IMR-90 (cell line): ENCODE measurements around the gene PEX14. TPM values are rescaled to one million over a fixed set of nuclear protein-coding genes. Genes with fewer than 3 reads are reported as not detected.

Experiments used
- ATAC-seq: fragments of 200-7000 bp; cut with Tn5 transposase; 2 replicates; pipeline ENCODE4 v1.9.1; 2020; ENCODE audit warnings: low read depth, mild to moderate bottlenecking, moderate library complexity
- BruUV-seq: library from RNA; stranded (reverse); fragments of 400-500 nt; replicated peaks from 2 replicates; lab custom pipeline; 2021; lab: Mats Ljungman, UMichigan
- CTCF ChIA-PET: fragments of 300-600 bp; formaldehyde crosslinking; extraction: SDS; loops from one replicate; lab custom pipeline; 2021; ENCODE audit warnings: antibody characterized with exemption; lab: Yijun Ruan, JAX
- POLR2A ChIA-PET: fragments of 300-600 bp; sonication (Branson Sonifier 250); formaldehyde crosslinking; loops from one replicate; lab custom pipeline; 2022; ENCODE audit warnings: antibody characterized with exemption; ENCODE audit not compliant: unreplicated experiment; lab: Charles Lee
- DNase-seq: peaks from one replicate; pipeline ENCODE4 v3.0.0; 2013
- H2AFZ ChIP-seq: replicated peaks from 2 replicates; pipeline ENCODE3; 2013; ENCODE audit warnings: low read length, mild to moderate bottlenecking; ENCODE audit not compliant: poor library complexity
- H2AK5ac ChIP-seq: 2 replicates; pipeline ENCODE4 v1.6.1; 2013; ENCODE audit warnings: low read depth, low read length, inconsistent platforms
- H2AK9ac ChIP-seq: replicated peaks from 2 replicates; pipeline ENCODE3; 2013; ENCODE audit warnings: mild to moderate bottlenecking, low read depth, low read length, moderate library complexity; ENCODE audit not compliant: poor library complexity
- H2BK120ac ChIP-seq: 2 replicates; pipeline ENCODE4 v1.6.1; 2013; ENCODE audit warnings: low read depth, low read length, inconsistent platforms
- H2BK15ac ChIP-seq: 3 replicates; pipeline ENCODE4 v1.6.1; 2013; ENCODE audit warnings: low read depth, low read length, inconsistent platforms
- H2BK20ac ChIP-seq: 2 replicates; pipeline ENCODE4 v1.6.1; 2013; ENCODE audit warnings: low read depth, mild to moderate bottlenecking, inconsistent platforms, low read length, moderate library complexity
- H2BK5ac ChIP-seq: 2 replicates; pipeline ENCODE4 v1.6.1; 2013; ENCODE audit warnings: mild to moderate bottlenecking, low read depth, low read length, inconsistent platforms; ENCODE audit not compliant: poor library complexity, severe bottlenecking
- H3K14ac ChIP-seq: replicated peaks from 2 replicates; pipeline ENCODE4 v1.6.1; 2013; ENCODE audit warnings: low read depth, low read length, inconsistent platforms
- H3K18ac ChIP-seq: 2 replicates; pipeline ENCODE4 v1.6.1; 2013; ENCODE audit warnings: low read depth, low read length, control low read depth
- H3K23ac ChIP-seq: 2 replicates; pipeline ENCODE4 v1.6.1; 2013; ENCODE audit warnings: low read depth, low read length, inconsistent platforms
- H3K27ac ChIP-seq: 2 replicates; pipeline ENCODE4 v1.5.1; 2013; ENCODE audit warnings: mild to moderate bottlenecking, control low read depth, low read length; ENCODE audit not compliant: insufficient read depth
- H3K27me3 ChIP-seq: 2 replicates; pipeline ENCODE4 v1.6.1; 2013; ENCODE audit warnings: low read length; ENCODE audit not compliant: control insufficient read depth, insufficient read depth
- H3K36me3 ChIP-seq: 2 replicates; pipeline ENCODE4 v1.6.1; 2013; ENCODE audit warnings: low read length, mixed read lengths; ENCODE audit not compliant: control insufficient read depth, insufficient read depth
- H3K4ac ChIP-seq: 2 replicates; pipeline ENCODE4 v1.6.1; 2013; ENCODE audit warnings: low read depth, low read length, inconsistent platforms
- H3K4me1 ChIP-seq: 2 replicates; pipeline ENCODE4 v1.6.1; 2013; ENCODE audit warnings: low read length, mixed read lengths; ENCODE audit not compliant: control insufficient read depth, insufficient read depth
- H3K4me2 ChIP-seq: 2 replicates; pipeline ENCODE4 v1.6.1; 2013; ENCODE audit warnings: low read depth, mild to moderate bottlenecking, control low read depth, low read length, moderate library complexity
- H3K4me3 ChIP-seq: 2 replicates; pipeline ENCODE4 v1.5.1; 2013; ENCODE audit warnings: low read depth, mild to moderate bottlenecking, control low read depth, low read length, moderate library complexity; ENCODE audit not compliant: insufficient read depth
- H3K56ac ChIP-seq: 2 replicates; pipeline ENCODE4 v1.6.1; 2013; ENCODE audit warnings: low read length, inconsistent platforms; ENCODE audit not compliant: insufficient read depth; ENCODE audit errors: extremely low read depth
- H3K79me1 ChIP-seq, 2 experiments: 2 replicates each; pipeline ENCODE4 v1.6.1; 2013; ENCODE audit warnings: low read length in 2 of 2, inconsistent platforms in 1 of 2, low read depth in 1 of 2
- H3K9ac ChIP-seq: 2 replicates; pipeline ENCODE4 v1.6.1; 2013; ENCODE audit warnings: low read depth, low read length, control low read depth
- H3K9me1 ChIP-seq: 2 replicates; pipeline ENCODE4 v1.6.1; 2013; ENCODE audit warnings: low read length, inconsistent platforms; ENCODE audit not compliant: insufficient read depth
- H3K9me3 ChIP-seq: 2 replicates; pipeline ENCODE4 v1.6.1; 2013; ENCODE audit warnings: low read length; ENCODE audit not compliant: control insufficient read depth, insufficient read depth
- H4K20me1 ChIP-seq: 2 replicates; pipeline ENCODE4 v1.6.1; 2013; ENCODE audit warnings: low read length, inconsistent platforms; ENCODE audit not compliant: insufficient read depth
- H4K5ac ChIP-seq: 2 replicates; pipeline ENCODE4 v1.6.1; 2013; ENCODE audit warnings: mild to moderate bottlenecking, low read depth, low read length, control low read depth
- H4K8ac ChIP-seq, 2 experiments: 2 replicates each; pipeline ENCODE4 v1.6.1; 2013; ENCODE audit warnings: low read depth in 2 of 2, low read length in 2 of 2, control low read depth in 1 of 2, inconsistent platforms in 1 of 2
- H4K91ac ChIP-seq: 2 replicates; pipeline ENCODE4 v1.6.1; 2013; ENCODE audit warnings: low read depth, low read length, inconsistent platforms; ENCODE audit not compliant: insufficient read depth
- CHD1 ChIP-seq: IDR thresholded peaks from 2 replicates; pipeline ENCODE4 v1.6.1; 2012; ENCODE audit warnings: low read depth, low read length, improper control_type of control experiment
- FOS ChIP-seq: fragments of 150-350 bp; IDR thresholded peaks from 2 replicates; pipeline ENCODE4 v1.6.1; 2016; ENCODE audit warnings: low read depth, low read length
- MAFK ChIP-seq: IDR thresholded peaks from 2 replicates; pipeline ENCODE4 v1.6.1; 2012; ENCODE audit warnings: low read depth, low read length, improper control_type of control experiment
- MAZ ChIP-seq: IDR thresholded peaks from 2 replicates; pipeline ENCODE4 v1.6.1; 2012; ENCODE audit warnings: low read depth, mild to moderate bottlenecking, low read length, improper control_type of control experiment, moderate library complexity, borderline replicate concordance
- MXI1 ChIP-seq: IDR thresholded peaks from 2 replicates; pipeline ENCODE4 v1.6.1; 2012; ENCODE audit warnings: low read depth, mild to moderate bottlenecking, low read length, moderate library complexity, borderline replicate concordance
- RCOR1 ChIP-seq: IDR thresholded peaks from 2 replicates; pipeline ENCODE4 v1.6.1; 2012; ENCODE audit warnings: mild to moderate bottlenecking, low read length, improper control_type of control experiment; ENCODE audit not compliant: insufficient replicate concordance
- WGBS, 2 experiments: methylation state at CpG; one replicate each; pipeline versions ENCODE4 v1.1.5 to v1.1.7; 2013; ENCODE audit warnings: missing lambda C conversion rate in 2 of 2; ENCODE audit not compliant: insufficient read length in 1 of 2; ENCODE audit errors: extremely low coverage in 2 of 2; 5-methylcytosine and 5-hydroxymethylcytosine counted together
- dilution Hi-C: fragments of 300-500 bp; cut with HindIII; formaldehyde crosslinking; loops from one replicate; pipeline ENCODE4 v1.14.3; 2018; ENCODE audit warnings: low sequenced_read_pairs; ENCODE audit not compliant: unreplicated experiment
- in situ Hi-C: fragments of 300-500 bp; cut with MboI; formaldehyde crosslinking; loops from 3 replicates; pipeline ENCODE4 v1.14.3; 2019; ENCODE audit warnings: low sequenced_read_pairs, inconsistent platforms, mixed read lengths
- intact Hi-C: fragments of 100-400 bp; cut with micrococcal nuclease; formaldehyde crosslinking; loops from 2 replicates; pipeline ENCODE4 v1.10.0; 2022
- polyA plus RNA-seq, 3 experiments: library from polyadenylated mRNA; depleted of rRNA; stranded (reverse); fragments of >200 nt; gene quantifications; 2 replicates each; pipeline ENCODE4 v1.2.3, GENCODE V29; 2012; ENCODE audit warnings: low replicate concordance in 1 of 3
- total RNA-seq: library from RNA; depleted of rRNA; stranded (reverse); fragments of >200 nt; gene quantifications from 2 replicates; pipeline ENCODE4 v1.2.3, GENCODE V29; 2012
- TF ChIP-seq, protein P1 (sequence below): conservative IDR thresholded peaks from 2 replicates; pipeline ENCODE4 v1.5.1; 2012; ENCODE audit warnings: mild to moderate bottlenecking, low read depth, low read length, improper control_type of control experiment
- TF ChIP-seq, protein P2 (sequence below): fragments of 150-350 bp; IDR thresholded peaks from 2 replicates; pipeline ENCODE4 v1.6.1; 2016; ENCODE audit warnings: low read depth, mild to moderate bottlenecking, low read length, moderate library complexity, borderline replicate concordance
- TF ChIP-seq, protein P3 (sequence below): fragments of 150-350 bp; IDR thresholded peaks from 2 replicates; pipeline ENCODE4 v1.6.1; 2017; ENCODE audit warnings: mild to moderate bottlenecking, antibody characterized with exemption, low read length, low read depth

PEX14 gene
- total and polyA plus RNA-seq, 2 of the 4 experiments (the other 2 are of a cell fraction) = 9.5 to 22.5 TPM

GRCh38 chr1:10612436-10613160, 137.8 kb downstream of the PEX14 start:
- H3K27me3 ChIP-seq = no peaks in the 10 kb centered on the region
- H3K56ac ChIP-seq = no peak overlapping the region
- peaks cover 9% of the 10 kb centered on the region; the same call in 1 of the 2 replicates for H4K20me1 ChIP-seq
- no peak overlapping the region for H2BK20ac ChIP-seq
- no peaks in the 10 kb centered on the region for H3K9me3 ChIP-seq
- H4K8ac ChIP-seq = no peak overlapping the region
- no peak overlapping the region for H2BK120ac ChIP-seq
- no peak overlapping the region for H3K23ac ChIP-seq
- no peak overlapping the region for H3K27ac ChIP-seq
- no peak overlapping the region for H2BK5ac ChIP-seq
- 0 out of 2 replicates have a peak, but pooled peaks cover 1% of the 10 kb centered on the region for H3K4me1 ChIP-seq
- in situ Hi-C loops = no loop called here
- H3K79me1 ChIP-seq = peaks cover 16% of the 10 kb centered on the region in 2 experiments; a peak in 3 of 4 replicates
- H2AK9ac ChIP-seq = no peak overlapping the region
- H3K36me3 ChIP-seq = no peaks in the 10 kb centered on the region
- DNase-seq (no peak), ATAC-seq (no peak)
- TF ChIP-seq, protein P1, sequence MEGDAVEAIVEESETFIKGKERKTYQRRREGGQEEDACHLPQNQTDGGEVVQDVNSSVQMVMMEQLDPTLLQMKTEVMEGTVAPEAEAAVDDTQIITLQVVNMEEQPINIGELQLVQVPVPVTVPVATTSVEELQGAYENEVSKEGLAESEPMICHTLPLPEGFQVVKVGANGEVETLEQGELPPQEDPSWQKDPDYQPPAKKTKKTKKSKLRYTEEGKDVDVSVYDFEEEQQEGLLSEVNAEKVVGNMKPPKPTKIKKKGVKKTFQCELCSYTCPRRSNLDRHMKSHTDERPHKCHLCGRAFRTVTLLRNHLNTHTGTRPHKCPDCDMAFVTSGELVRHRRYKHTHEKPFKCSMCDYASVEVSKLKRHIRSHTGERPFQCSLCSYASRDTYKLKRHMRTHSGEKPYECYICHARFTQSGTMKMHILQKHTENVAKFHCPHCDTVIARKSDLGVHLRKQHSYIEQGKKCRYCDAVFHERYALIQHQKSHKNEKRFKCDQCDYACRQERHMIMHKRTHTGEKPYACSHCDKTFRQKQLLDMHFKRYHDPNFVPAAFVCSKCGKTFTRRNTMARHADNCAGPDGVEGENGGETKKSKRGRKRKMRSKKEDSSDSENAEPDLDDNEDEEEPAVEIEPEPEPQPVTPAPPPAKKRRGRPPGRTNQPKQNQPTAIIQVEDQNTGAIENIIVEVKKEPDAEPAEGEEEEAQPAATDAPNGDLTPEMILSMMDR = no peak
- TF ChIP-seq RCOR1 (no peak), MAFK (no peak), MAZ (no peak), FOS (no peak), CHD1 (no peak), MXI1 (no peak)
- TF ChIP-seq, protein P2, sequence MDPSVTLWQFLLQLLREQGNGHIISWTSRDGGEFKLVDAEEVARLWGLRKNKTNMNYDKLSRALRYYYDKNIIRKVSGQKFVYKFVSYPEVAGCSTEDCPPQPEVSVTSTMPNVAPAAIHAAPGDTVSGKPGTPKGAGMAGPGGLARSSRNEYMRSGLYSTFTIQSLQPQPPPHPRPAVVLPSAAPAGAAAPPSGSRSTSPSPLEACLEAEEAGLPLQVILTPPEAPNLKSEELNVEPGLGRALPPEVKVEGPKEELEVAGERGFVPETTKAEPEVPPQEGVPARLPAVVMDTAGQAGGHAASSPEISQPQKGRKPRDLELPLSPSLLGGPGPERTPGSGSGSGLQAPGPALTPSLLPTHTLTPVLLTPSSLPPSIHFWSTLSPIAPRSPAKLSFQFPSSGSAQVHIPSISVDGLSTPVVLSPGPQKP = no peak
- TF ChIP-seq, protein P3, sequence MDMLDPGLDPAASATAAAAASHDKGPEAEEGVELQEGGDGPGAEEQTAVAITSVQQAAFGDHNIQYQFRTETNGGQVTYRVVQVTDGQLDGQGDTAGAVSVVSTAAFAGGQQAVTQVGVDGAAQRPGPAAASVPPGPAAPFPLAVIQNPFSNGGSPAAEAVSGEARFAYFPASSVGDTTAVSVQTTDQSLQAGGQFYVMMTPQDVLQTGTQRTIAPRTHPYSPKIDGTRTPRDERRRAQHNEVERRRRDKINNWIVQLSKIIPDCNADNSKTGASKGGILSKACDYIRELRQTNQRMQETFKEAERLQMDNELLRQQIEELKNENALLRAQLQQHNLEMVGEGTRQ = no peak
- no peak overlapping the region for H2AK5ac ChIP-seq
- no TSS peak for BruUV-seq
- no peak overlapping the region for H3K9ac ChIP-seq
- CTCF ChIA-PET = no interaction called here
- no peak overlapping the region for H3K18ac ChIP-seq
- intact Hi-C loops = no loop called here
- H4K91ac ChIP-seq = no peak overlapping the region
- dilution Hi-C loops = no loop called here
- H3K4ac ChIP-seq = no peak overlapping the region
- H2BK15ac ChIP-seq = no peak overlapping the region
- 85% methylated on average over 10 of the region's 12 CpGs; no CpG with 5 or more reads in 1 of the 2 experiments for WGBS, 2 experiments
- H3K4me3 ChIP-seq = no peak overlapping the region
- H3K14ac ChIP-seq = no peak overlapping the region
- no peak overlapping the region for H2AFZ ChIP-seq
- peaks cover 6% of the 10 kb centered on the region; the same call in 1 of the 2 replicates for H3K9me1 ChIP-seq
- POLR2A ChIA-PET = no interaction called here
- H3K4me2 ChIP-seq = no peak overlapping the region
- H4K5ac ChIP-seq = no peak overlapping the region
